K562 (cell line): Measurements from ENCODE around the gene ADAR. TPM values are rescaled to one million over a fixed set of nuclear protein-coding genes. Genes with fewer than 3 reads are reported as not detected.

Source experiments
- ATAC-seq: fragments of 200-7000 bp; cut with Tn5 transposase; 3 replicates; pipeline ENCODE4 v1.9.1; 2020; ENCODE audit warnings: moderate library complexity
- BruUV-seq: library from RNA; stranded (reverse); fragments of 400-500 nt; replicated peaks from 2 replicates; lab custom pipeline; 2021; lab: Mats Ljungman, UMichigan
- CTCF ChIA-PET: fragments of 300-600 bp; formaldehyde crosslinking; extraction: SDS; loops from one replicate; lab custom pipeline; 2021; ENCODE audit warnings: low intra/inter-chr PET ratio; lab: Yijun Ruan, JAX
- POLR2A ChIA-PET: fragments of 300-600, 350-650 bp; sonication (Branson Sonifier 250); formaldehyde crosslinking; extraction: SDS; loops from one replicate; lab custom pipeline; 2021; ENCODE audit warnings: antibody characterized with exemption, inconsistent platforms; lab: Yijun Ruan, JAX
- DNase-seq, 4 experiments: peaks; one replicate each; pipeline versions ENCODE4 v3.0.0 to v3.0.0-alpha.2; 2011 to 2018; ENCODE audit warnings: low spot score in 3 of 4, mixed read lengths in 3 of 4; ENCODE audit errors: extremely low read depth in 1 of 4
- FAIRE-seq: peaks from 2 replicates; lab custom pipeline; 2011; peaks lifted over from hg19 to GRCh38; lab: Jason Lieb, UNC
- H2AFZ ChIP-seq: 2 replicates; pipeline ENCODE4 v1.6.0; 2011; ENCODE audit warnings: low read depth, low read length, control low read depth, inconsistent platforms
- H3K27ac ChIP-seq: fragments of 200-600 bp; 3 replicates; pipeline ENCODE4 v1.8.0; 2011; ENCODE audit warnings: low read depth, mild to moderate bottlenecking, control low read depth, inconsistent platforms, low read length, moderate library complexity, mixed read lengths; ENCODE audit errors: extremely low read depth
- H3K27me3 ChIP-seq, 2 experiments: fragments of 300-600 bp in 1 of 2; 2 replicates in 1 of 2; 3 replicates in 1 of 2; pipeline versions ENCODE4 v1.6.0 to v1.8.0; 2011; ENCODE audit warnings: inconsistent platforms in 2 of 2, low read length in 2 of 2, mild to moderate bottlenecking in 1 of 2, mixed read lengths in 1 of 2, moderate library complexity in 1 of 2; ENCODE audit not compliant: control insufficient read depth in 2 of 2, insufficient read depth in 2 of 2
- H3K36me3 ChIP-seq: fragments of 300-600 bp; 3 replicates; pipeline ENCODE4 v1.8.0; 2011; ENCODE audit warnings: mild to moderate bottlenecking, low read length, inconsistent platforms; ENCODE audit not compliant: control insufficient read depth, insufficient read depth
- H3K4me1 ChIP-seq, 2 experiments: fragments of 200-600 bp in 1 of 2; replicated peaks in 1 of 2; 2 replicates in 1 of 2; 3 replicates in 1 of 2; pipeline versions ENCODE4 v1.5.1 to v1.8.0; 2011; ENCODE audit warnings: inconsistent platforms in 2 of 2, low read length in 2 of 2, mild to moderate bottlenecking in 1 of 2, mixed read lengths in 1 of 2, moderate library complexity in 1 of 2; ENCODE audit not compliant: control insufficient read depth in 2 of 2, insufficient read depth in 2 of 2
- H3K4me2 ChIP-seq: 2 replicates; pipeline ENCODE4 v1.6.1; 2011; ENCODE audit warnings: low read length, control low read depth, inconsistent platforms, mixed read lengths; ENCODE audit not compliant: insufficient read depth
- H3K4me3 ChIP-seq: fragments of 200-600 bp; sonication (generic), shearing (Covaris generic); 2 replicates; pipeline ENCODE4 v1.5.1; 2016; ENCODE audit warnings: control low read depth, inconsistent platforms
- H3K79me2 ChIP-seq: fragments of 200-600 bp; 3 replicates; pipeline ENCODE4 v1.8.0; 2011; ENCODE audit warnings: low read length, inconsistent platforms; ENCODE audit not compliant: control insufficient read depth, insufficient read depth
- H3K9ac ChIP-seq, 2 experiments: 2 replicates each; pipeline versions ENCODE4 v1.6.0 to v1.6.1; 2011; ENCODE audit warnings: low read depth in 2 of 2, low read length in 2 of 2, control low read depth in 1 of 2, inconsistent platforms in 1 of 2, mild to moderate bottlenecking in 1 of 2, mixed read lengths in 1 of 2; ENCODE audit not compliant: insufficient read depth in 1 of 2
- H3K9me1 ChIP-seq: one replicate; pipeline ENCODE4 v1.6.0; 2011; ENCODE audit warnings: inconsistent platforms, mild to moderate bottlenecking, low read length, moderate library complexity; ENCODE audit not compliant: control insufficient read depth, insufficient read depth
- H3K9me3 ChIP-seq: replicated peaks from 2 replicates; pipeline ENCODE4 v1.5.1; 2011; ENCODE audit warnings: low read depth, low read length, inconsistent platforms; ENCODE audit not compliant: control insufficient read depth, insufficient read depth
- H4K20me1 ChIP-seq: replicated peaks from 2 replicates; pipeline ENCODE4 v1.6.1; 2011; ENCODE audit warnings: low read length, inconsistent platforms, mixed read lengths; ENCODE audit not compliant: control insufficient read depth, insufficient read depth
- EZH2 ChIP-seq: IDR thresholded peaks from 2 replicates; pipeline ENCODE4 v1.6.1; 2012; ENCODE audit warnings: low read depth, mild to moderate bottlenecking, inconsistent platforms, low read length, borderline replicate concordance
- GMEB1 ChIP-seq: fragments of 250-450 bp; sonication (Bioruptor Pico); IDR thresholded peaks from 2 replicates; pipeline ENCODE4 v1.4.0; 2020; ENCODE audit warnings: mild to moderate bottlenecking
- STAT5A ChIP-seq: IDR thresholded peaks from 2 replicates; pipeline ENCODE4 v1.6.1; 2012; ENCODE audit warnings: low read length, inconsistent platforms, borderline replicate concordance
- TAF1 ChIP-seq: IDR thresholded peaks from 2 replicates; pipeline ENCODE4 v1.6.1; 2011; ENCODE audit warnings: mild to moderate bottlenecking, low read length, moderate library complexity; ENCODE audit not compliant: insufficient read depth, control insufficient read depth, severe bottlenecking; ENCODE audit errors: extremely low read depth
- TAL1 ChIP-seq: fragments of 450-650 bp; IDR thresholded peaks from 2 replicates; pipeline ENCODE4 v1.6.1; 2016; ENCODE audit warnings: mild to moderate bottlenecking
- TRIM25 ChIP-seq: fragments of 450-650 bp; IDR thresholded peaks from 2 replicates; pipeline ENCODE4 v1.7.0; 2016; ENCODE audit warnings: borderline replicate concordance
- ZBTB49 ChIP-seq: sonication (generic); formaldehyde crosslinking; IDR thresholded peaks from 2 replicates; pipeline ENCODE4 v1.8.0; 2022; ENCODE audit warnings: missing genetic modification reagents, mild to moderate bottlenecking, borderline replicate concordance
- ZNF143 ChIP-seq: sonication (generic); formaldehyde crosslinking; IDR thresholded peaks from 2 replicates; pipeline ENCODE4 v1.9.0; 2022; ENCODE audit warnings: mild to moderate bottlenecking, missing genetic modification reagents
- WGBS: fragments of 100-300 bp; shearing (Covaris generic); methylation state at CpG from one replicate; pipeline ENCODE4 v1.1.6; 2016; ENCODE audit warnings: low coverage, mixed read lengths; ENCODE audit not compliant: insufficient coverage; ENCODE audit errors: missing lambda C conversion rate; 5-methylcytosine and 5-hydroxymethylcytosine counted together
- in situ Hi-C: fragments of 300-500 bp; cut with MboI; formaldehyde crosslinking; loops from 4 replicates; pipeline ENCODE4 v1.15.0; 2018; ENCODE audit warnings: inconsistent platforms, mixed read lengths
- intact Hi-C: fragments of 100-400 bp; cut with micrococcal nuclease; formaldehyde crosslinking; loops from 2 replicates; pipeline ENCODE4 v1.14.2; 2022
- polyA plus RNA-seq, 8 experiments: library from polyadenylated mRNA; depleted of rRNA in 4 of 8; stranded (reverse) in 5 of 8; unstranded in 3 of 8; fragments of >200 nt; fragmentation: Nextera tagmentation in 2 of 8; fragmentation: Illumina TruSeq in 1 of 8; extraction: Ambion mirVana in 2 of 8; extraction: Trizol in 1 of 8; gene quantifications; 2 replicates each; pipeline versions ENCODE4 v1.2.1 to v1.2.3, GENCODE V29; 2011 to 2014; ENCODE audit warnings: inconsistent platforms in 1 of 8, missing spikeins in 1 of 8
- total RNA-seq, 7 experiments: library from RNA; depleted of rRNA in 6 of 7; stranded (reverse); fragments of >200 nt in 6 of 7; fragmentation: Illumina TruSeq in 2 of 7; extraction: Trizol in 2 of 7; gene quantifications; 2 replicates each; pipeline versions ENCODE4 v1.2.1 to v1.2.3, GENCODE V29; 2011 to 2021; ENCODE audit warnings: low replicate concordance in 1 of 7

Gene ADAR
- total and polyA plus RNA-seq, 9 of the 15 experiments (the other 6 are each of a cell fraction or from before 2014, with no cell fraction given) = 30.1 to 123 (median 60.2) TPM

GRCh38 chr1:154581766-154582165 is 26.2 kb downstream of the ADAR start:
- Histone ChIP-seq H3K79me2 (no peaks in the 10 kb centered on the region), H3K9me3 (no peaks in the 10 kb centered on the region), H3K4me2 (no peak overlapping the region), H3K27ac (no peak overlapping the region), H3K27me3 (no peaks in the 10 kb centered on the region), H3K36me3 (peaks cover 69% of the 10 kb centered on the region), H2AFZ (no peak overlapping the region), H3K9me1 (peaks cover 6% of the 10 kb centered on the region), H4K20me1 (peaks cover 9% of the 10 kb centered on the region), H3K4me1 (no peaks in the 10 kb centered on the region), H3K9ac (no peak overlapping the region), H3K4me3 (no peak overlapping the region)
- FAIRE-seq = no peak
- no peak for TF ChIP-seq TRIM25
- TF ChIP-seq STAT5A = no peak
- no peak for TF ChIP-seq TAF1
- TF ChIP-seq ZNF143 (CRISPR knock-in tag) = no peak
- TF ChIP-seq GMEB1 (CRISPR knock-in tag) = no peak
- TF ChIP-seq EZH2 = no peak
- TF ChIP-seq ZBTB49 = no peak
- TF ChIP-seq TAL1 = no peak
- WGBS = 73% methylated on average over 3 of the region's 3 CpGs
- BruUV-seq = no TSS peak
- intact Hi-C loops (no loop called here), in situ Hi-C loops (no loop called here)
- ATAC-seq = no peak
- CTCF ChIA-PET = no interaction called here
- POLR2A ChIA-PET = interaction anchor here (1.0 kb wide), 1 partner anchor 14 kb away, joined by 3 read pairs; the partner anchor contains the start of gene CHRNB2
- DNase-seq = no peak
